IPS-NIHi7 (cell line): ENCODE measurements around the gene CD5L.

ENCODE experiments used
- DNase-seq: peaks from one replicate; pipeline ENCODE4 v3.0.0; 2012; ENCODE audit warnings: mixed read lengths; ENCODE audit errors: extremely low spot score

The CD5L gene

GRCh38 chr1:157813269-157813668 lies 28.3 kb downstream of the CD5L start:
- DNase-seq: no peak

- no peak for DNase-seq
Observed at GRCh38 chr1:157806431-157807149, 35.0 kb downstream of the CD5L start.

GRCh38 chr1:157803851-157804250 lies 37.8 kb downstream of the CD5L start:
- DNase-seq: no peak

GRCh38 chr1:157799996-157800395 lies 41.6 kb downstream of the CD5L start:
- DNase-seq: no peak

GRCh38 chr1:157798211-157798610 lies 43.4 kb downstream of the CD5L start:
- no peak for DNase-seq

GRCh38 chr1:157785248-157785647 lies 56.4 kb downstream of the CD5L start:
- DNase-seq: no peak

GRCh38 chr1:157784801-157785200 lies 56.8 kb downstream of the CD5L start:
- DNase-seq: no peak

GRCh38 chr1:157782931-157783330 lies 58.7 kb downstream of the CD5L start:
- DNase-seq: no peak

- no peak for DNase-seq
Observed at GRCh38 chr1:157781048-157781447, 60.6 kb downstream of the CD5L start.
